GM19035 (cell line): Measurements from ENCODE around the gene PLEKHM1.
"Not testable (repeated sequence)": the region's sequence is repeated elsewhere in the genome, so short reads cannot be mapped to it uniquely, and the experiment has no call there.

ENCODE experiments used
- ATAC-seq: cut with Tn5 transposase; IDR thresholded peaks from one replicate; pipeline ENCODE4 v1.9.1; 2021; ENCODE audit not compliant: unreplicated experiment

The PLEKHM1 gene

DNA sequence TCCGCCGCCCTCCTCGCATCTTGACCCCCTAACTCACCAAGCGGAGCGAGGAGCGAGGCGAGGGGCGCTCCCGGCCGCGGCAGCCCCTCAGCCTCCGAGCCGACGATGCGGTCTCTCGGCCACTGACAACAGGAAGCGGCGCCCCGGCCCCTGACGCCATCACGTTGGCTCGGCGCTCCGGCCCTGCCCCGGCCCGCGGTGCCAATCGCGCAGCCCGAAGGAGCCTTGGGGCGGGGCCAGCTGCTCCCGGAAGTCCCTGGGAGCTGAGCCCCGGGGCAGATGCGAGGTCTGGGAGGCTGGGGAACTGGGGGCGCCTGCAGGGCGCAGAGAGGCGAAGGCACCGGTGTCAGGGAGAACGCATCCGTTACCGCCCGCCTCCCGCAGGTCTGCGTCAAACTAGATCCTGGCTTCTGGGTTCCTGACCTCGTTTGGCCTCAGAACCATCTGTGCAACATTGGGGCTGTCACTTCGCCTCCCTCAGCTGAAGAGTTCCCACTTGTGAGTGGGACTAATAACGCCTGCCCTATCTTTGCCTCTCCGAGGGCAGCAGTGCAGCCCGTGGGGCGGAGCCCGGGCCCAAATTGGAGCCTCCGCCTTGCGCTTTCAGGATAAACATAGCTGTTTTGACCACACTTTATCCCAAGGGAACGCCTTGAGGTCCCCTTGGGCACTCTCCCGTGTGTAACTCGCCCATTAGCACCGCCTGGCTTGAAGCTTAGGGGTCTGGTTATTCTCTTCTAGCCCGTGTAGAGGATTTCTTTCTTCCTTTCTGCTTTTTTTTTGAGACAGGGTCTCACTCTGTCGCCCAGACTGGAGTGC, at the start of gene PLEKHM1:
Gene PLEKHM1, minus strand, starts transcription at position 107 of the 819 bp plus-strand sequence. CDS start 8,237 bp downstream, outside the sequence.
- peak; percentile 93 for ATAC-seq

DNA sequence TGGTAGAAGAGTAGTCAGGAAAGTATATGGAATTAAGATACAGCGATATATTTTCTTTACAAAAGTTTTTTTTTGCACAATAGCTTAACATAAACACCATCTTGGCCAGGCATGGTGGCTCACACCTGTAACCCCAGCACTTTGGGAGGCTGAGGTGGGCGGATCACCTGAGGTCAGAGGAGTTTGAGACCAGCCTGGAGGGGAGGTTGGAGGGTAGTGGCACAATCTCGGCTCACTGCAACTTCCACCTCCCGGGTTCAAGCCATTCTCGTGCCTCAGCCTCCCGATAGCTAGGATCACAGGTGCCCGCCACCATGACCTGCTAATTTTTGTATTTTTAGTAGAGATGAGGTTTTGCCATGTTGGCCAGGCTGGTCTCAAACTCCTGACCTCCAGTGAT, 47.6 kb upstream of the PLEKHM1 start:
- ATAC-seq: not testable (repeated sequence)

DNA sequence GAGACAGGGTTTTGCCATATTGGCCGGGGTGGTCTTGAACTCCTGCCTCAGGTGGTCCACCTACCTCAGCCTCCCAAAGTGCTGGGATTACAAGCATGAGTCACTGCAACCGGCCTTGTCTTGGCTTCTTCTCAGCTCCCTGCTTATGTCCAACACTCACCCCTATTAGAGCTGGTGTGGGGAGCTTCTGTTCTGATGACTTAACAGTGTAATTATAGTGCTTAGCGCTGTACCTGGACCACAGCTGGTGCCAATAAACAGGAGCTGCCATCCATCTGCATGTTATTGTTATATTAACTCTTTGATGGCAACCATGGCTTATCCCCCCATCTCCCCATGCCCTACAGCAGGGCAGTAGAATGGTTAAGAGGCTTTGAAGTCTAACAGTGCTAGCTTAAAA, 15.6 kb upstream of the PLEKHM1 start:
- ATAC-seq: not testable (repeated sequence)

DNA sequence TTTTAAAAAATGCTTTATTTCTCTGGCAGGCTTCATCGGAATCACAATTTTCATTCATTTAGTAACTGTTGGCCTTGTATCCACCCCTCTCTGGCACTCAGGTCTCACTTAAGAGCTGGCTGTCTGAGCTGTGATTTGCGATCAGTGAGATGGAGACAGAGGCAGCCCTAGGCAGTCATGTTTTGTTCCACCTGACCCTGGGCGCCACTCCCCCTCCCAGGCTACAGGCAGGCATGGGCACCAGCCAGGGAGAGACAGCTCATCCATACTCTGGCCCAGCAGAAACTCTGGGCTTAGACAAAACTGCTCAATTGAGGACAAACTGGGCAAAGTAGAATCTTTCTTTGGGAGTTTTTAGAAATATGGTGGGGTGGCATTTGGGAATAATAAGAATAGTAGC, 14.7 kb upstream of the PLEKHM1 start:
- not testable (repeated sequence) for ATAC-seq

DNA sequence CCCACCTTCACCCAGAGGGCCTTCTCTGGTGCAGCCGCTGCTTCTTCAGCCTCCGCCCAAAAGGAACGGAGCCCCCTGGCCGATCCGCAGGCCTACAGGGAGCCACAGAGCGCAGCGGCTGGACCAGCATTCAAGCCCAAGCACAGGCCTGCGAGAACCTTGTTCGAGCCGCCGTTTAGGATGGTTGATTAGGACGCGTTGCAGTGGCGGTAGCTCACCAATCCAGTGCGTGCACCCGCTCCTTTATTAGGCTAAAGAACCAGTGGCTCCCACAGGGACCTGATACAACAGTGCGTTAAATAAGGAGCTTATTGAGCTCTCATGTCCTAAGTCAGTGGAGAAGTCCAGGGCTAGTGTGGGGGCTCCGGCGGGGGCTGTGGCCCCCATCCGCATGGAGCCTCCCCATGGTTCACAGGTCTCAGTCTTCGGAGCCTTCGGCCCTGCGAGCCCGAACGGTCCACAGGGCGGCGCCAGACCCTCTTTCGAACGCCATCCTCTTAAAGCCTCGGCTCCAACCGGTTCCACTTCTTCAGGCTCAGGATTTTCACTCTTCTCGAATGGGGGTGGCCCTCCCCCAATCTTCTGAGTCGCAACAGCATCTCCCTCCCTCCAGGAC, 10.7 kb upstream of the PLEKHM1 start:
- ATAC-seq: not testable (repeated sequence)

DNA sequence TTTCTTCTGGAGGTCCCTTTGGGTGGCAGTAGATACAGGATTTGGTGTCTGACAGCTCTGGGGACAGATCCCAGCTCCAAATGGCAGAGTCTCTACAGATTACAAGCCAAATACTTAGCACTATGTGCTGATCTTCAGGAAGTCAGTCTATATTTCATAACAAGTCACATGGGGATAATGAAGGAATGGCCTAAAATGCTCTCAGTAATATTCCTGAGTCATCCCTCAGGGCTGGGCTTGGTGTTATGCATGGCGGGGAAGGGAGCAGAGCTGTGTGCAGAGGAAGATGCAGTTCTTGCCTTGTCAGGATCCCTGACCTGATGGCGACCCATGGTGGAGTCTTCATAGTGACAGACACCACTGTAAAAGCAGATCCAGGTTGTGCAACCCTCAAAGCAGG, 10.0 kb upstream of the PLEKHM1 start:
- ATAC-seq: not testable (repeated sequence)

DNA sequence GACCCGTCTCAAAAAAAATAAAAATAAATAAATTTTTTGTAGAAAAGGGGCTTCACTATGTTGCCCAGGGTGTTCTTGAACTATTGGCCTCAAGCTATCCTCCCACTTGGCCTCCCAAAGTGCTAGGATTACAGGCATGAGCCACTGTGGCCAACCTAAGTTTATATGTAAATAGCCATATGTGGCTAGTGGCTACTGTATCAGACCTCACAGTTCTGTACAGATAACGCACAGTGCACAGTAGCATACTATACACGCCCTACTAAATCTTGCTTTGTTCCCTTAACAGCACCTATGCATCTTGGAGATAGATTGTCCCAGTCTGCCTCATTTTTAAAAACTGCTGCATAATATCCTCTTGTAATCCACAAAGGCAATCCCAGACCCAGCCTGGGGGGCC, 8.7 kb upstream of the PLEKHM1 start:
- not testable (repeated sequence) for ATAC-seq

DNA sequence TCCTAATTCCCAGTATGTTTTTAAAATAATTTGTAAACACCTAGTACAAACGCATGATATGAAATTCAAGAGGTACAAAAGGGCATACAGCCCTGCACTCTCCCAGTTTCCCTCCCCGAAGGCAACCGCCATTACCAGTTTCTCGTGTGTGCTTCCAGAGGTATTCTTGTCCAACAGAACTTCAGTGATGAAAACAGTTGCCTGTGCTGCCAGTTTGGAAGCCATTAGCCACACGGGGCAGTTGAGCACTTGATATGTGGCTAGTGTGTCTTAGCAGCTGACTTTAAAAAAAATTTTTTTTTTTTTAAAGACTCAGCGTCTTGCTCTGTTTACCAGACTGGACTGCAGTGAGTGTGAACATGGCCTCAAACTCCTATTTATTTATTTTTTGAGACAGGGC, 7.9 kb upstream of the PLEKHM1 start:
- not testable (repeated sequence) for ATAC-seq

DNA sequence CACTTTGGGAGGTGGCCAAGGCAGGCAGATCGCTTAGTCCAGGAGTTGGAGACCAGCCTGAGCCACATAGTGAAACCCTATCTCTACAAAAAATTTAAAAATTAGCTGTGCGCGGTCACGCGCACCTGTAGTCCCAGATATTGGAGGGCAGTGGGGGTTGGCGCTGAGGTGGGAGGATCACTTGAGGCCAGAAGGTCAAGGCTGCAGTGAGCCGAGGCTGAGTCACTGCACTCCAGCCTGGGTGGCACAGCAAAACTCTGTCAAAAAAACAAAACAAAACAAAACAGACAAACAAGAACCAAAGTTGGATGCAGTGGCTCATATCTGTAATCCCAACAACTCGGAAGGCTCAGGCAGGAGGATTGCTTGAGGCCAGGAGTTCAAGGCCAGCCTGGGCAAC, 6.9 kb upstream of the PLEKHM1 start:
- not testable (repeated sequence) for ATAC-seq

DNA sequence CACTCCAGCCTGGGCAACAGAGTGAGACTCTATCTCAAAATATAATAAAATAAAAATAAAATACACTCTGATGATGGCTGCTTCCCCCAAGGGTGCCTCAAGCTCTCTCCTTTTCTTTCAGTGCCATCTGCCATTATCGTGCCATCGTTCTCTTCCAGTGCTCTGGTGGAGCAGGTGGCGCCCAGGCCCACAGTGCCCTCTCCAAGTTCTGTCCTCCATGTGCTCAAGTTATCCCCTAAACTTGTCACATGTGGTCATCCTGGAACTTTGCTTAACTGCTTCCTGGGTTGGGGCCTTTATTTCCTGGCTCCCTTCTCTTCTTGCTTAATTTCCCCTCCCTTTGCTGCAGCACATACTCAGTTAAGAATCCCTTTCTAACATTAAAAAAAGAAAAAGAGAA, 6.0 kb upstream of the PLEKHM1 start:
- ATAC-seq: not testable (repeated sequence)

DNA sequence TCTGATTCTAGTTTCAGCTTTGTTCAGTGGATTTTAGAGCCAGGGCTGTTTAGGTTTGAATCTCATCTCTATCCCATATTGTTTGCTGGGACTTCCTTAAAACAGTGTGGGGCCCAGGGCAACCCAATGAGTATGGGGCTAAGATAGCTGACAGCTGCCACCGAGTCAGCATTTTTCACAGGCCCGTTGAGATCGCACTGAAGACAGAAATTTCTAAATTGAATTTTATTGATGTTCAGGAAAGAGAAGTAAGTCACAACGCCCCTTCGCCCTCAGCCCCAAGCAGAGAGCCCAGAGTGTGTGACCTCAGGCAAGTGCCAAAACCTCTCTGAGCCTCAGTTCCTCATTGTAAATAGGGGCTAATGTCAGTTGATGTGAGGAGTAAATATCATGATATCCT, 4.0 kb upstream of the PLEKHM1 start:
- not testable (repeated sequence) for ATAC-seq

DNA sequence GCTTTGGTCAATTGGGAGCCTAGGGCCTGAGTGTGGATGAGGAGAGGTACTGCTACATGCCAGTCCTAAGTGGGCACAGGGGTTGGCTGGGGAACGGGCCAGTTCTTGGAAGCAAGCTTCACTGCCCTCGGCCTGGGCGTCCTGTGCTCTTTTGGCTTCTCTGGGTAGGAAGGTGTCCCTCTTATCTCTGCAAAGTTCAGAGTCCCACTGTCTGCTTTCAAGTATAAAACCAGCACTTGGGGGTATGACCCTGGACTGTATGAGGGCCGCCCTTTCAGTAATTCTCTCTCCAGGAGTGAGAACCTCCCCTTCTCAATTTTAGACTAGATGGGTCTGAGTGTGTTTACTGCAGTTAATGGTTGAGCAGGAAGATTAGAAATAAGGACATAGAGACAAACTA, 1.6 kb upstream of the PLEKHM1 start:
- not testable (repeated sequence) for ATAC-seq

DNA sequence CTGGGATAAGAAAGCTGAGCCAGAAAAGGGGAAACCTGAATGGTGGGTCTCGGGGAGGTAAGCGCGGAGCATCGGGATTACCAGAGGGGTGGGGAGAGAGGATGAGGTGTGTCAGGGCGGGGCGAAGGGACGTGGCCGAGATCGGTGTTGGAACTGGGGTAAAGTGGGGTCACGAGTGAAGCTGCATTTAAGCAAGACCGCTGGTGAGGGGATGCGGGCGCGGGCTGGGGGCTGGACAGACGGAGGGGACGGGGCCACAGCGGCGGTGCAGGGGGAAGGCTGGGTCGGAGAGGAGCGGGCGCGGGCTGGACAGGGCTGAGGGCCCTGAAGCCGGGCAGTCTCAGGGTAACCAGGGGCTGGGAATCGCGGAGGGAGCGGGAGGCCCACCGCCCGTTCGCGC, 323 bp downstream of the PLEKHM1 start:
- peak; percentile 34 for ATAC-seq

DNA sequence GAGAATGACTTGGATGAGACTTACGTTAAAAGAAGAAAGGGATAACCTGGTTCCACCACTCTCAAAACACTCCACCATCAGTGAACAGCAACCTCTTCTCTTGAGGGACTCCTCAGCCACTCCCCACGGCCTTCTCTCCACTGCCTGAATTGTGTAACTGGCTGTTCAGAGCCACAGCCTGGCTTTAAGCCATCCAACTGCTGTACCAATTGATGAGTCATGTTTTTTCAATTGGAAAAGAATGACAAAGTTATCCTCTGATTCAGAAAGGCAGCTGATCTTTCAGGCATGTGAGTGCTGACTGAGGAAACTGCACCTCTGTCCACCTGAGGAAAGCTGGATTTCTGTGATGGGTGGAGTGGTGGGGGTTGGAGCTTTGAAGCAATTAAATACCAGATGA, 2.8 kb downstream of the PLEKHM1 start:
- ATAC-seq: not testable (repeated sequence)

DNA sequence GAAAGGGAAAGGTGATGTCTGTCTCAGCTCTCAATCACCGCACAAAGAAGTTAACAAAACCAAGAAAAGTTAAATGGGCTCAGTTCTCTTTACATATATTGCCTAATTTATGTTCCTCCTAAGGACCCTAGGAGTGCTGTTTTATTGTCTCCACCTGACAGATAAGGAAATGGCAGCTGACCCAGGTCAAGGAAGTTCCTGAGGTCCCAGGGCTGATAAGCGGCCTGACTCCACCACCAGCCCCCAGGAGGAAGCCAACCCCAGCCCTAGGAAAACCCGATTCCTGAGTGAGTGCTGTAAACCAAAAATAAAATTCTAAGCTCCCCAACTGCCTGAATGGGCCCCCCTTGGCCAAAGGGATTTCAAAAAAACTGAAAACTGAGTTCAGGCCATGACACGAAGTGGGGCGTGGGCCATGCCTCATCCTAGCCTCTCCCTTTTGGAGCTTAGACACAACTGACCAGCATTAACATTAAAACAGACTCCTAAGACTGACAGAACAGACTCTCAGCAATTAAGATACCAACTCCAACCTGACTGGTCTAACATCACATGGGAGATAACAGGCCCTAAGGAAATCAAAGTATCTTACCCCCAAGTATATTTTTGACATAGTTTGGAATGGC, 6.8 kb downstream of the PLEKHM1 start:
- ATAC-seq: not testable (repeated sequence)

DNA sequence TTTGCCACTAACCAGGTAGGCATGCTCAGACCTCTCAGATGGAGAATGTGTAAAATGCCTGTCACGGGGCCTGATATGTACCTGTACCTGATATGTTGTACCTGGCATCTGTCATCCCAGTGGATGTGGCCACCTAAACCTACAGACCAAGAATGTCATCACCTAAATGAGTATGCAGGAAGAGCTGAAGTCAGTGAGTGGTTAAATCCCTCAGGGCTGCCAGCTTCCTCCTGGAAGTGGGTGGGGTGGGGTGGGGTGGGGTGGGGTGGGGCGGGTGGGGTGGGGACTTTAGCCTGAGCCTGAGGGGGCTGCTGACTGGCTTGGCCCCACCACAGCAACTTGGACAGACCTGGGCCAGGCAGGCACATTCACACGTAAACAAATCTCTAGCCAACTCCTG, 7.3 kb downstream of the PLEKHM1 start:
- not testable (repeated sequence) for ATAC-seq

DNA sequence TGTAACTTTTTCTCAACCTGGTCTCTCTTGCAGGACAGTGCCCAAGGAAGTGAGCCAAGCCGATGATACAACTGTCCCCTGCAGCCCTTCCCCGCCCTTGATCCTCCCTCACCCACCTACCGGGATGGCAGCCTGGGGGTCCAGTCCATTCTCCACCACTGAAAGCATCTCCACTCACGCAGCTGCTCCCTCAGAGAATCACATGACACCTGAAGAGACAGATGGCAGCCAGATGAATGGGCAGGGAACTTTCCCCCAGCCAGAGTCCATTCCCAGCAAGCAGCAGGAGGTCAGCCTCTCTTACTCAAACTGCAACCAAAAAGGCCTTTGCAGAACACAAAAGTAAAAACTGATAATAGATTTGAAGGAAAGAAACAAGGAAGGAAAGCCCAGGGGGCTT, 8.2 kb downstream of the PLEKHM1 start:
- ATAC-seq: not testable (repeated sequence)

DNA sequence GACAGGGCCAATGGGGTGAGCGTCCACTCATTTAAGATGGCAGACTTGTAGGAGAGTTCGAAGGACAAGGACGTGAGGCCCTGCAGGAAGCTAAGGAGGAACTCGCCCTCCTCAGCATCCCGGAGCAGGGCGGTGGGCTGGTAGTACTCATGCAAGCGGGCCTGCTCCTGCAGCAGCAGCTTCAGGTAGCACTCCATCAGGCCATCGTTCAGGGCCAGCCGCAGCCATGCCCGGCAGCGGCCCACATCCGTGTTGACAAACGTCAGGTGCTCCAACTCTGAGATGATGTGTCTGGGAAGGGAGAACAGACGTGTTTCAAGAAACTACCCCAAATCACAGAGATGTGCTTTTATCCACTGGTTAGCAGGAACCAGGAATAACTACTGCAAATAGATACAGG, 15.1 kb downstream of the PLEKHM1 start:
- not testable (repeated sequence) for ATAC-seq

DNA sequence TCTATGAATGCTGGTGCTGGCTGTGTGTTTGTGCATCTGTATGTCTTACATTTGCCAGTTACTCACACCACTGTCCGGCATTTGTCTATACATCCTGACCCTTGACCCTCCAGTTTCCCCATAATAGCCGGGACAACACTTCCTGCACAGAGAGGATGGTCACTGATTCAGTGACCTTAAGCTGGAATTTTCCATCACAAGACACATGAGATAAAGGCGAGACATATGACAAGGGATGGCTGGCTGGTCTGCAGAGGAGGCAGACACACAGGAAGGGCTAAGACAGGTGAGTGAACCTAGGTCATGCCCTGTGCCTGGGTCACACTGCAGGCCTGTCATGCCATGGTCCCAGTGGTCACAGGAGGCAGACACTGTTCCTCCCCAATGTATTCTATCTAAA, 18.3 kb downstream of the PLEKHM1 start:
- ATAC-seq: not testable (repeated sequence)

DNA sequence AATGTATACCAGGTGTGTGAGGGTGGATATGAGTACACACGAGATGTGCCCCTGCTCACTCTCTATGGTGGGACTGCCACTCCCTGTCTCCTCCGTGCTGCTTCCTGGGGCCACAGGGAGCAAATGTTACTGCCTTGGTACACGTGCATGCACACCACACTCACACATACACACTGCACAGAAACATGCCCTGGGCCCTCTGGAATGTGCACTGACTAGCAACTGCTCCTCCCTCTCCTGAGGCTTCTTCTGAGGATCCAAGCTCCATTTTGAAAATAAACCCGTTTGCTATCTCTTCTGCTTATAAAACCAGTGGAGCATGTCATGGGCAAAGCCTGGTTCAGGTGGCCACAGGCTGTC, 21.3 kb downstream of the PLEKHM1 start:
- ATAC-seq: not testable (repeated sequence)

DNA sequence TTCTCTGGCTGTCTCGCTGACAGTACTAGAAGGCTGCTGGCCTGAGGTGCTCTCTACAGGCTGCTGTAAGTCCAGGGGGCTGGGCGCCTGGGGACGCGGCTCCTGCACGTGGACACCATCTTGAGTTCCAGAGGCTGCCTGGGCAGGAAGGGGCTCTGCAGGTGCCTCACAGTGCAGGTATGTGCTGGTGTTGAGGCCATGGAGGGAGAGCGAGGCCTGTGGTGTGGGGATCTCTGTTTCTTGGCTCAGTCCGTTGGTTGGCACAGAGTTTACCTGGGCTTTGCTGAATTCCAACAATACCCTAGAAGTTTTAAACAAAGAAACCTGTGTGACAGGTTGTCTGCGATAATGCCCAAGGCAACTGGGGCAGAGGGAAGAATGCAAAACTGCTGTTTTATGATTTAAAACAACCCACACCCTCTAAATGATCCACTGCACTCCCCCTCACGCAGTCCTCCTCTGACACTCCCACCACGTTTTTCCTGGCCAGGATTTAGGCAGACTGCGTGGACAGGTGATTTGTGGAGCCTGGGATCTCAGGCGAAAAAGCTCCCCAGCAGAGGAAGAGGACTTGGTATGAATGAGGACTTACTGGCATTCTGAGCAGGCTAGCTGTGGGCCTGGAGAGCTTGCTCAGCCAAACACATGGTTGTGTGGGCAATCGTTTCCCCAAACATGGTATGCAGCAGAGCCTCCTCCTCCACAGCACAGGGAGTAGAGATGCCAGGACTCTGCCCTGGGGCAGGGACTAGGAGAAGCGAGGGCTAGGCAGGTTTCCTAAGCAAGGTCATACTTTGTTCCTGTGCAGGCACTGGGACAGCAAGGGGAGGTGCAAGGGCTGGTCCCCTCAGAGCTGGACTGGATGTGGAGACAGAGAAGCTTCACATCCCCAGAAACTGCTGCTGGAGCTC, 22.0 kb downstream of the PLEKHM1 start:
- not testable (repeated sequence) for ATAC-seq
